AG04450 (cell line): Measurements from ENCODE around the gene VPS11. TPM values are rescaled to one million over a fixed set of nuclear protein-coding genes. Genes with fewer than 3 reads are reported as not detected.
"Not testable (repeated sequence)": the region's sequence is repeated elsewhere in the genome, so short reads cannot be mapped to it uniquely, and the experiment has no call there.

ENCODE experiments used
- CTCF ChIA-PET: fragments of 300-600, 350-600 bp; formaldehyde crosslinking; extraction: SDS; loops from one replicate; lab custom pipeline; 2022; ENCODE audit warnings: antibody characterized with exemption, inconsistent platforms; lab: Charles Lee
- POLR2A ChIA-PET: fragments of 350-600 bp; formaldehyde crosslinking; extraction: SDS; loops from one replicate; lab custom pipeline; 2021; ENCODE audit warnings: antibody characterized with exemption, inconsistent platforms; lab: Yijun Ruan, JAX
- DNase-seq: peaks from one replicate; pipeline ENCODE4 v3.0.0-alpha.2; 2011; ENCODE audit warnings: low read depth, low spot score
- H3K27ac ChIP-seq: one replicate; pipeline ENCODE4 v1.5.1; 2012; ENCODE audit warnings: low read depth, low read length, control low read depth
- H3K27me3 ChIP-seq: one replicate; pipeline ENCODE4 v1.6.0; 2012; ENCODE audit warnings: low read length; ENCODE audit not compliant: control insufficient read depth, insufficient read depth
- H3K4me3 ChIP-seq: 2 replicates; pipeline ENCODE4 v1.5.1; 2011; ENCODE audit warnings: mild to moderate bottlenecking, low read depth, low read length, control low read depth
- H3K9me3 ChIP-seq: 2 replicates; pipeline ENCODE4 v1.5.1; 2012; ENCODE audit warnings: low read length; ENCODE audit not compliant: control insufficient read depth, insufficient read depth
- polyA plus RNA-seq: library from polyadenylated mRNA; depleted of rRNA; stranded (reverse); fragments of >200 nt; gene quantifications from 2 replicates; pipeline ENCODE4 v1.2.3, GENCODE V29; 2011
- TF ChIP-seq, protein P1 (sequence below): IDR thresholded peaks from 2 replicates; pipeline ENCODE4 v1.5.1; 2011; ENCODE audit warnings: low read depth, low read length, control low read depth, inconsistent platforms

Gene VPS11
- polyA plus RNA-seq, 1 experiment: 9.9 TPM

DNA sequence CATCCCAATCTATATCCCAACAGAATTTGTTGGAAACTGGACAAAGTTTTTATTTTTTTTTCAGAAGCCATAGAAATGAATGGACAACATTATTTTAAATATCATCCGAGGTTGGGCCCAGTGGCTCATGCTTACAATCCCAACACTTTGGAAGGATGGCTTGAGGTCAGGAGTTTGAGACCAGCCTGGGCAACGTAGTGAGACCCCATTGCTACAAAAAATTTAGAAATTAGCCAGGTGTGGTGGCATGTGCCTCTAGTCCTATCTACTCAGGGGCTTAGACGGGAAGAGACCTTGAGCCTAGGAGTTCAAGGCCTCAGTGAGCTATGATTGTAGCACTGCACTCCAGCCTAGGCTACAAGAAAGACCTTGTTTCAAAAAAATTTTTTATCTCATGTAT is 32.8 kb upstream of the VPS11 start:
- no peak overlapping the region for H3K4me3 ChIP-seq
- ChIA-PET POLR2A (no interaction called here), CTCF (interaction anchor here (0.7 kb wide), 1 partner anchor 30 kb away, joined by 3 read pairs; no protein-coding TSS in a partner anchor)
- no peaks in the 10 kb centered on the region; the same call in 1 of the 2 replicates for H3K9me3 ChIP-seq
- peaks cover 2% of the 10 kb centered on the region for H3K27me3 ChIP-seq
- H3K27ac ChIP-seq: no peak overlapping the region
- TF ChIP-seq, protein P1, sequence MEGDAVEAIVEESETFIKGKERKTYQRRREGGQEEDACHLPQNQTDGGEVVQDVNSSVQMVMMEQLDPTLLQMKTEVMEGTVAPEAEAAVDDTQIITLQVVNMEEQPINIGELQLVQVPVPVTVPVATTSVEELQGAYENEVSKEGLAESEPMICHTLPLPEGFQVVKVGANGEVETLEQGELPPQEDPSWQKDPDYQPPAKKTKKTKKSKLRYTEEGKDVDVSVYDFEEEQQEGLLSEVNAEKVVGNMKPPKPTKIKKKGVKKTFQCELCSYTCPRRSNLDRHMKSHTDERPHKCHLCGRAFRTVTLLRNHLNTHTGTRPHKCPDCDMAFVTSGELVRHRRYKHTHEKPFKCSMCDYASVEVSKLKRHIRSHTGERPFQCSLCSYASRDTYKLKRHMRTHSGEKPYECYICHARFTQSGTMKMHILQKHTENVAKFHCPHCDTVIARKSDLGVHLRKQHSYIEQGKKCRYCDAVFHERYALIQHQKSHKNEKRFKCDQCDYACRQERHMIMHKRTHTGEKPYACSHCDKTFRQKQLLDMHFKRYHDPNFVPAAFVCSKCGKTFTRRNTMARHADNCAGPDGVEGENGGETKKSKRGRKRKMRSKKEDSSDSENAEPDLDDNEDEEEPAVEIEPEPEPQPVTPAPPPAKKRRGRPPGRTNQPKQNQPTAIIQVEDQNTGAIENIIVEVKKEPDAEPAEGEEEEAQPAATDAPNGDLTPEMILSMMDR: no peak
- DNase-seq: no peak

DNA sequence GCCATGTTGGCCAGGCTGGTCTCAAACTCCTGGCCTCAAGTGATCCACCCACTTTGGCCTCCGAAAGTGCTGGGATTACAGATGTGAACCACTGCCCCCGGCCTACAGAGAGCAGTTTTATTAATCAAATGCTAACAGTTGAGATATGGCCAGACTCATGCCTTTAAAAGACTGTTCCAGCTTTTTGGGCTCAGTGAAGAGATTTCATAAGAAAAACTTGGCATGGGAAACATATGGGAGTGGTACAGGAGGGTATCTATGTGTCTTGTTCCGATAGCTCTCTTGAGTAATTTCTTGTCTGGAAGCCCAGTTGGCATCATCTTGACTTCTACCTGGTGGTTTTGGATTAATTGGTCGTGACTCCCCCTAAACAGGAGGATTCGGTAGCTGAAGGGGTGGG is 28.7 kb upstream of the VPS11 start:
- TF ChIP-seq, protein P1: no peak
- Histone ChIP-seq H3K4me3 (no peak overlapping the region), H3K27me3 (peaks cover 2% of the 10 kb centered on the region), H3K9me3 (no peaks in the 10 kb centered on the region), H3K27ac (no peak overlapping the region)
- CTCF ChIA-PET: no interaction called here
- POLR2A ChIA-PET: interaction anchor here (0.5 to 0.7 kb wide), 2 partner anchors 16 to 44 kb away, joined by 3 to 4 read pairs; no protein-coding TSS in a partner anchor
- no peak for DNase-seq

DNA sequence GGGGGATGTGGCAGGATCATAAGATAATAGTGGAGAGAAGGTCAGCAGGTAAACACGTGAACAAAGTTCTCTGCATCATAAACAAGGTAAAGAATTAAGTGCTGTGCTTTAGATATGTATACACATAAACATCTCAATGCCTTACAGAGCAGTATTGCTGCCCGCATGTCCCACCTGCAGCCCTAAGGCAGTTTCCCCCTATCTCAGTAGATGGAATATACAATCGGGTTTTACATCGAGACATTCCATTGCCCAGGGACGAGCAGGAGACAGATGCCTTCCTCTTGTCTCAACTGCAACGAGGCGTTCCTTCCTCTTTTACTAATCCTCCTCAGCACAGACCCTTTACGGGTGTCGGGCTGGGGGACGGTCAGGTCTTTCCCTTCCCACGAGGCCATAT is 28.1 kb upstream of the VPS11 start:
- POLR2A ChIA-PET: interaction anchor here (0.5 to 1.5 kb wide), 2 partner anchors 28 to 44 kb away, joined by 4 to 5 read pairs; partner anchors contain the start of gene VPS11
- H3K27ac ChIP-seq, CTCF ChIA-PET, H3K9me3 ChIP-seq, H3K27me3 ChIP-seq, H3K4me3 ChIP-seq, DNase-seq: not testable (repeated sequence)

DNA sequence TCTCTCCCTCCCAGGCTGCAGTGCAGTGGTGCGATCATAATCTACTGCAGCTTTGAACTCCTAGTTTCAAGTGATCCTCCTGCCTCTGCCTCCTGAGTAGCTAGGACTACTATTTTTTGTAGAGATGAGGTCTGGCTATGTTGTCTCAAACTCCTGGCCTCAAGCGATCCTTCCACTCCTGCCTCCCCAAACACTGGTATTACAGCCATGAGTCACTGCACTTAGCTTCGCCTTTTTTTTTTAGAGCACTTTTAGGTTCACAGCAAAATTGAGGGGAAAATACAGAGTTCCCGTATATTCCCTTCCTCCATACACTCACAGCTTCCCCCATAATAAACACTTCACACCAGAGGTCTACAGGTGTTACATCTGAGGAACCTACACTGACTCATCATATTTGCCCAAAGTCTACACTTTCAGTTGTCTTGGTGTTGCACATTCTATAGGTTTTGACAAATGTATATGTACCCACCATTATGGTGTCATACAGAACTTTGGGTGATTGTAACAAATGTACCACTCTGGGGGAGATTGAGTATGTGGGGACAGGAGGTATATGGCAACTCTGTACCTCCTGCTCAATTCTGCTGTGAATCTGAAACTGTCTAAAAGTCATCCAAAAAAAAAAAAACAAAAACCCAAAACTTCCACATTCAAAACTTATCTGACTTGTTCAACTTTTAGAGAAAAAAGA is 25.6 kb upstream of the VPS11 start:
- CTCF ChIA-PET: interaction anchor here (1.3 kb wide), 1 partner anchor 10 kb away, joined by 3 read pairs; no protein-coding TSS in a partner anchor
- DNase-seq: no peak
- POLR2A ChIA-PET: no interaction called here

DNA sequence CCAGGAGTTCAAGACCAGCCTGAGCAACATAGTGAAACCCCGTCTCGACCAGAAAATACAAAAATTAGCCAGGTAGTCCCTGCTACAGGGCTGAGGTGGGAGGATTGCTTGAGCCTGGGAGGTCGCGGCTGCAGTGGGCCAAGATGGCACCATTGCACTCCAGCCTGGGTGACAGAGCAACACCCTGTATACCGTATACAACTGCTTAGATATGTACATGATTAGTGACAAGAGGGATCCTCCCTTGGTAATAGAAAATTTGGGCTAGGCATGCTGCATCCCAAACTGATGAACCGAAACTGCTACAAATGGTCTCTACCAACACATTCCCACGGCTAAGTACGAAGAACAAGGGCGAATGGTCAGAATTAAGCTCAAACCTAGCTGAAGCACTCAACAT is 24.7 kb upstream of the VPS11 start:
- CTCF ChIA-PET: no interaction called here
- no peak overlapping the region for H3K27ac ChIP-seq
- no peaks in the 10 kb centered on the region for H3K9me3 ChIP-seq
- POLR2A ChIA-PET: no interaction called here
- TF ChIP-seq, protein P1: no peak
- no peak overlapping the region for H3K4me3 ChIP-seq
- DNase-seq: no peak
- peaks cover 2% of the 10 kb centered on the region for H3K27me3 ChIP-seq

More for the DNA sequence above, 25.6 kb upstream of the VPS11 start:
- Histone ChIP-seq H3K4me3 (no peak overlapping the region), H3K27me3 (peaks cover 2% of the 10 kb centered on the region), H3K9me3 (no peaks in the 10 kb centered on the region), H3K27ac (no peak overlapping the region)
- TF ChIP-seq, protein P1: no peak
